Suppressor macrophage treated with lipopolysaccharide for 4 hours (primary cell): ENCODE results near the gene PLPPR1.
A peak's percentile ranks its signal among the peaks of the same experiment; 100 is the strongest.
"Not testable (repeated sequence)": the region's sequence is repeated elsewhere in the genome, so short reads cannot be mapped to it uniquely, and the experiment has no call there.

Source experiments
- DNase-seq: peaks from one replicate; pipeline ENCODE4 v3.0.0-alpha.2; 2020

The PLPPR1 gene

GRCh38 chr9:101050650-101051049 lies 22.1 kb downstream of the PLPPR1 start:
- DNase-seq: no peak

DNA sequence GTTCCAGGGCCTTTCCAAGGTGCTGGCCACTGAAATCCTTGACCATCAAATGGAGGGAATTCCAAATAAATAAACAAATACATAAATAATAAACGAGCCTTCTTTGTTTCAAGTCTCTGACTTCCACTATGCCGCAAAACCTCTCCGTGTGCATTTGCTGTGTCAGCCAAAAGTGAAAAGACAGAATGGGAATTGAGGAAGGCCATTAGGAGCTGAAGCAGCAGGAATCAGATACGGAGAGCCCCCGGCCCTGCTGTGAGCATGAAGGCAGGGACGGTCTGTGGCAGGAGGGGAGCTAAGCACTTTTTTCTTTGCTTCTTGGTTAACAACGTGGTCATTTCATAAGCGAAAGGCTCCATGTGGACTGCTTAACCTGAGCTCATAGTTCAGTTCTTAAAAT lies 26.1 kb downstream of the PLPPR1 start:
- no peak for DNase-seq

GRCh38 chr9:101055516-101055915 lies 27.0 kb downstream of the PLPPR1 start:
- DNase-seq: no peak

DNA sequence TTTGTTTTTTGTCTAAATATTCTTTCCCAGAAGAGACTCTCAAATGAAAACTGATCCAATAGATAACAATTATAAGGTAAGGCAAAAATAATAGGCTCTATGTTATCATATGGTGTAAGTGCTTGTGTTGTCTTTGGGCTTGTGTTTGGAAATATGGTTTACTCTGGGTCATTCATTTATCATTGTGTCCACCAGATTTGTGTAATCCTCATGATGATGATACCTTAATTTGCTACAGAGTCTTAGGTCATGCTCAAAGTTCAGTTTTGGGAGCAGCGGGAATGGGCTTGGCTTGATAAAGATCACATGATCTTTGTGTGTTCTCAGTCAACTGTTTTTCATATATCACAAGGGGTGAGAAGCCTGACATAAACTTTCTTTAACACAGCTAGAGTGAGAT lies 34.2 kb downstream of the PLPPR1 start:
- no peak for DNase-seq

DNA sequence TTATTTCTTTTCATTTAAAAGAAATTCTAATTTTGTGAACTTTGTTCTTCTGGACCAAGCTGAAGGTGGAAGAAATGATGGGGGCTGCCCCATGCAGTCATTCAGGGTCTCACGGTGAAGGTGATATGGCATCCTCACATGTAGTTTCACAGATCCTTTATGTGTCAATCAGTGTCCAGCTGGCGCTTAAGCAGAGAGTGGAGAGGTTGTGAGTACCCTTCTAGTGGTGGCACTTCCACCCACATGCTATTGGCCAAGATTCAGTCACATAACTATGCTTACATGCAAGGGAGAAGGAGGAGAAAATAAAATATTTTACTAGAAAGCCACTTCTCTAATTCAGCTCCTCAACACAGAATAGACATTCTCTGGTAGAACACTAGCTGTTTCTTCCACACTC lies 34.7 kb downstream of the PLPPR1 start:
- DNase-seq: no peak

DNA sequence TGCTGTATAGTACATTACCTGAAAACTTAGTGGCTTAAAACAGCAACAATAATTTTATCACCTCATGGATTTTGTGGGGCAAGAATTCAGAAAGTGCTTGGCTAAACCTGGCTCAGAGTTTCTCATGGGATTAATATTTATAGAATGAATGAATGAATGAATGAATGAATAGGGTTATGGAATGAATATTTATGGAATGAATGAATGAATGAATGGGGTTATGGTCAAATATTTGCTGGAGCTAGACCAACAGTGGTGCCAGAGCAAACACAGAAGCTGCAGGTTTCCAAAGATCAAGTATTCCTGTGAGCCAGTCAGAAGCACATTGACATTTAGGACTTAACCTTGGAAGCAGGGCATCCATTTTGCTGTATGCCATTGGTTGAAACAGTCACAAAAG lies 35.7 kb downstream of the PLPPR1 start:
- DNase-seq: no peak

GRCh38 chr9:101065930-101066329 lies 37.4 kb downstream of the PLPPR1 start:
- no peak for DNase-seq

DNA sequence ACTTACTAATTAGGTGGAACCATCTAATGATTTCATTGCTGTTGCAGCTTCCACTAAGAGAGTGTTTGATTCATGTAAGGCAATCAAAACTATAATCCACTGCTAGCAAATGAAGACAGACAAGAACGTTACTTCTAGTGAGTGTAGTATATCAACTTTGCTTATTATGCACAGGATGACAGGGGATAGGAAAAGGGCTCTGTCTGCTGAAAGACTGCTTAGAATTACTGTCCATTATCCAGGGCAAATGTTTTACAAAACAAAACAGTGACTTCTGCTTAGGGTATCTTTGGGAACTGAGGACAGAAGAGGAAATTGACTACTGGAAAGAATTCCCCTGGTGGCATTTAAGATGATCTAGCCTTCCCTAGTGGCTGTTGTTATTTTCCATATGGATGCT lies 40.2 kb downstream of the PLPPR1 start:
- no peak for DNase-seq

DNA sequence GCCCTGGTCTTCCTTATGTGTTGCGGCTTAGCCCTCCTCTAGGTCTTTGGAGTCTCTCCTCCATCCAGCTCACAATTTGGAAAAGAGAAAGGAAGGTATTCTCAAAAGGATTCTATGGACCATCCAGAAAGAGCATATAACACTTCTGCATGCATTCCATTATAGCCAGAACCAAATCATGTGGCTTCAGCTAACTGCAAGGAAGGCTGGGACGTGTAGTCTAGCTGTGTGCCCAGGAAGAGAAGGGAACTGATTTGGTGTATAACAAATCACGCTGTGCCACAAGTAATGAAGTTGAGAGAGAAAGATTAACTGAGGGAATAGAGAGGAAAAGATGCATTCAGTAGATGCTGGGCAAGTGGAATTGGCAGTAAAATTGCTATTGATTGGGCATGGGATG lies 43.7 kb downstream of the PLPPR1 start:
- DNase-seq: no peak

DNA sequence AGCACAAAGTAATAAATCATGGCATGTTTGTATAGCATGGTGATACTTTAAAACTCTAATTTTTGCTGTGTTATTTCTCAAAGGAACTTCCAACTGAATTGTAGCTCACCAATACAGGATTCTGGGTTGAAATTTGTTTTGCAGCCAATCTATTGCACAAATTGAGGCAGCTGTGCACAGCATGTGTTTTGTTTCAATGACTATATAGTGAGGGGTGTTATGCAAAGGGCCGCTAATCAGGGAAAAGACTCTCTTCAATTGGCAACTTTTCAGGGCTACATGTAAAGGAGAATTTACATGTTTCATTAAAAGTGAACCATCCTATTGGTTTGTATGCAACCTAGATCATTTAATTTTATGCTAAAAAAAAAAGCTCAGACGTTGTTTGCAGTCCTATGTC lies 44.6 kb downstream of the PLPPR1 start:
- DNase-seq: no peak

GRCh38 chr9:101081641-101082040 lies 53.1 kb downstream of the PLPPR1 start:
- DNase-seq: no peak

DNA sequence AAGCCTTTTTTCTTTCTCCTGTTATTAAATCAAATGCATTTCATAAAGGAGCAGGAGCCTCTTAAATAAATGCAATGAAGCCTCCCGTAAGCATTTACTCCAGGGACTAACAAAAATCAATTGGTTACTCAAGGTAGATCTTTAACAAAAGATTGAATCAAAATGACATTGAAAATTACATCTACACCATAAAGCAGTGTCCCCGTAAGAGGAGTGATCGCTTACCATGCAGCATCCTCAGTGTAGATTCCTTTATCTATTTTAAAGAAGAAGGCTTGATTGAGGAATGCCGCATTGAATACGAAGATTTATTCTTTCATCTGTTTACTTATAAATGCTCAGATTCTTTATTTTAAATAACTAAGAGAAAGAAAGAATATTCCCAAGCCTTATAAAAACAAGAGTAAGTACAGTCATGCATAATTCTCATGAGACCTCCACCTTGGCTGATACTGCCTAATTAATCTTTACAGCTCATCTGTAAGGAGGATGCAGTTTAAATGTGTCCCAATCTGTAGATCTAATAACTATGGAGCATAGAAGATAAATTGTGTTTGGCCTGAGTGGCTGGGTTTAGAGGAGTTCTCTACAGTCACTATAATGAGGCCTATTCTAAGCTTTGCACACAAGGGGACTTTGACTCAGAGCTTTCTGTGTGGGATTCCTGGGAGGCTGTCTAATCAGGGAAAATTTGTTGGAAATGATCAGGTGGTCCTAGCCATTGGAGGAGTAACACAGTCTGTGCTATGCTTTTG lies 55.1 kb downstream of the PLPPR1 start:
- DNase-seq: no peak

GRCh38 chr9:101087426-101087825 lies 58.9 kb downstream of the PLPPR1 start:
- no peak for DNase-seq

DNA sequence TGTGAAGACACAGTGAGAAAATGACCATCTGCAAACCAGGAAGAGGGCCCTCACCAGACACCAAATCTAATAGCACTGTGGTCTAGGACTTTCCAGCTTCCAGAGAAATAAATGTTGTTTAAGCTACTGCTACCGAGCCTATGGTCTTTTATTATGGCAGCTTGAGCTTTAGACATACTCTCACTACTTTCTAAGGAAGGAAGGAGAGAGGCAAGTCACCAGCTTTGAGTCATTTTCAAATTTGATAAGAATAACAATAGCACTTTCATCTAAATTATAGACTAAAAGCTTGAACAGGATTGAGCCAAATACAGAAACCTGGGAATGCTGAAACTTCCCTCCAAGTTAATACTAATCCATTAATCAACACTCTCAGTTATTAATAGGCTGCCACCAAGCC lies 64.4 kb downstream of the PLPPR1 start:
- no peak for DNase-seq

- no peak for DNase-seq
Measured at GRCh38 chr9:101093620-101094019, 65.1 kb downstream of the PLPPR1 start.

GRCh38 chr9:101094686-101095085 lies 66.2 kb downstream of the PLPPR1 start:
- DNase-seq: no peak

DNA sequence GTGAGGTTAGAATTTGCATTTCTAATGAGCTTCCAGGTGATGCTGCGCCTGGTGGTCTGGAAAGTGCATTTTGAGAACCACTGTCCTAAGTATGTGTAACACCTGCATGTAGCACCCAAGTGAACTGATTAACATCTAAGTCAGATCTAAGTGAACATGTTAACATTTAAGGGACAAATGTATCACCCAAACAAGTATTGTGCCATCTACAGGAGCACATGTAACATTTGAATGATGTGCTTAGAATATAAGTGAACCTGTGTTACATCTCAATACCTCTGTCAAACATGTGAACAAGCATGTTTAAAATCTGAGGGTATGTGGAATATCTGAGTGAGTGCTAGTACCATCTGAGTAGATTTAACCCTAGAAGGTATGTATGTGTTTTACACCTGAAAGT lies 68.7 kb downstream of the PLPPR1 start:
- DNase-seq: no peak

- no peak for DNase-seq
Measured at GRCh38 chr9:101098392-101098791, 69.9 kb downstream of the PLPPR1 start.

DNA sequence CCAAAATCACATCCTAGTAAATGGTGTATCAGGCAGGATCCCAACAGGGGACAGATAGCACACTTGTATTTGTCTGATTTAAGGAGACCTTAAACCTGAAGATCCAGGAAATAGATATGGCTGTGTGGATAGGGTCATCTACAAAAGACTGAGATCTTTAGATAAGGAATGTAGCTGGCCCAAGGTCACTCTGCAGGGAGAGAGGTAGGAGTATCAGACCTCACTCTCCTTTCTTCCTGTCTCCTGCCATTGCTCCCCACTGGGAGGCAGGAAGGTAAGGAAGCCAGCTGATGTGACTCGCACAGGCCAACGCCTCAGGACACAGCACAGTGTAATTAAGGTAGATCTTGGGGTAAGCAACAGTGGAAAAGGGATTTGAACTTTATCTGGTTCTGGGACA lies 85.8 kb downstream of the PLPPR1 start:
- no peak for DNase-seq

GRCh38 chr9:101115102-101115501 lies 86.6 kb downstream of the PLPPR1 start:
- DNase-seq: no peak

DNA sequence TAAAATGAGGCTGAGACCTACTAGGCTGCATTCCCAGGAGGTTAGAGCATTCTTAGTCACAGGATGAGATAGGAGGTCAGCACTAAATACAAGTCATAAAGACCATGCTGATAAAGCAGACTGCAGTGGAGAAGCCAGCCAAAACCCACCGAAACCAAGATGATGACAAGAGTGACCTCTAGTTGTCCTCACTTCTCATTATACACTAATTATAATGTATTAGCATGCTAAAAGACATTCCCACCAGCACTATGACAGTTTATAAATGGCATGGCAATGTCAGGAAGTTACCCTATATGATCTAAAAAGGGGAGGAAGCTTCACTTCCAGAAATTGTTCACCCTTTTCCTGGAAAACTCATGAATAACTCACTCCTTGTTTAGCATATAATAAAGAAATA lies 88.6 kb downstream of the PLPPR1 start:
- DNase-seq: no peak

- DNase-seq: peak; percentile 11
Measured at GRCh38 chr9:101119206-101119819, 90.8 kb downstream of the PLPPR1 start.

DNA sequence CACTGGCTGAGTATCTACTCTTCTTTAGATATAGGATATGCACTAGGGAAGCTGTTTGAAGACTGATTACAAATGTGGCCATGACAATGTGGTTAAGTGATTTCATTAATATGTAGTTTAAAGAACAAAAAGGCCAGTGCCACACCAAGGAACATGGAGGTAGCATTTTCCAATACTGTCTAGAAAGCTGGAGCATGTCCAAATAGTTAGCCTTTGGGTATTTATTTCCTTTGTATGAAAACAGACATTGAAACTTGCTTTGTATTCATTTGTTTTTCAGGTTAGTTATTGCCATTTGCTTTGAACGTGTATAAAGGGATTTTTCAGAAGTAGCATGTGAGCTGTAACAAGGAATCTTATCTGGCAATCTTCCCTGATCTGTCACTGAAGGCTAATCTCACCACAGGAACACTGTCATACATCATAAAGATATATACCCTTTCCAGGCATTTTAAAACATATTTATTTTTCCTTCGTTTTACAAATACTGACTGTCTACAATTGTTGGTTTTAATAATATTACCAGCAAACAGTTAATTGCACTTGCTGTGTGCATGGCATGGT lies 93.4 kb downstream of the PLPPR1 start:
- no peak for DNase-seq

GRCh38 chr9:101126556-101126955 lies 98.0 kb downstream of the PLPPR1 start:
- DNase-seq: no peak

- DNase-seq: not testable (repeated sequence)
Measured at GRCh38 chr9:101127369-101127768, 98.8 kb downstream of the PLPPR1 start.
